Neural cell (in vitro differentiated cells): ENCODE measurements around the gene SH3RF3. TPM values are rescaled to one million over a fixed set of nuclear protein-coding genes. Genes with fewer than 3 reads are reported as not detected.

Experiments
- H2AFZ ChIP-seq: fragments of 200-600, 300-800 bp; sonication (generic), shearing (Covaris generic); 2 replicates; pipeline ENCODE4 v1.6.0; 2014; ENCODE audit warnings: low read depth, mild to moderate bottlenecking, antibody characterized with exemption, low read length, moderate library complexity
- H3F3A ChIP-seq: fragments of 200-600 bp; shearing (Covaris generic); 2 replicates; pipeline ENCODE4 v1.6.1; 2016; ENCODE audit warnings: mild to moderate bottlenecking, moderate library complexity, mixed read lengths, antibody characterized with exemption, low read length; ENCODE audit not compliant: insufficient read depth, poor library complexity, severe bottlenecking
- H3K27ac ChIP-seq: fragments of 200-600, 300-800 bp; sonication (generic), shearing (Covaris generic); 2 replicates; pipeline ENCODE4 v1.5.1; 2014; ENCODE audit warnings: mild to moderate bottlenecking, low read length, moderate library complexity
- H3K27me3 ChIP-seq: fragments of 300-800, 200-600 bp; sonication (generic), shearing (Covaris generic); 2 replicates; pipeline ENCODE4 v1.6.0; 2014; ENCODE audit warnings: mild to moderate bottlenecking, low read depth, low read length, moderate library complexity; ENCODE audit not compliant: insufficient read depth
- H3K36me3 ChIP-seq: fragments of 300-800, 200-600 bp; sonication (generic), shearing (Covaris generic); 2 replicates; pipeline ENCODE4 v1.5.1; 2014; ENCODE audit warnings: mild to moderate bottlenecking, antibody characterized with exemption, low read length, moderate library complexity; ENCODE audit not compliant: insufficient read depth
- H3K4me2 ChIP-seq: fragments of 300-800, 200-600 bp; sonication (generic), shearing (Covaris generic); 2 replicates; pipeline ENCODE4 v1.6.0; 2014; ENCODE audit warnings: mild to moderate bottlenecking, low read length
- H3K4me3 ChIP-seq: fragments of 300-800, 200-600 bp; sonication (generic), shearing (Covaris generic); 2 replicates; pipeline ENCODE4 v1.5.1; 2014; ENCODE audit warnings: mild to moderate bottlenecking, low read length, moderate library complexity
- H3K79me2 ChIP-seq: fragments of 200-600 bp; shearing (Covaris generic); replicated peaks from 2 replicates; pipeline ENCODE4 v1.6.0; 2014; ENCODE audit warnings: mild to moderate bottlenecking, low read length, moderate library complexity; ENCODE audit not compliant: insufficient read depth
- H3K9ac ChIP-seq: fragments of 300-800, 200-600 bp; sonication (generic), shearing (Covaris generic); 2 replicates; pipeline ENCODE4 v1.6.1; 2016; ENCODE audit warnings: mild to moderate bottlenecking, low read length, mixed read lengths
- H3K9me2 ChIP-seq: fragments of 200-600 bp; shearing (Covaris generic); 2 replicates; pipeline ENCODE4 v1.6.1; 2016; ENCODE audit warnings: mild to moderate bottlenecking, low read length, mixed read lengths; ENCODE audit not compliant: insufficient read depth
- H3K9me3 ChIP-seq: fragments of 200-600, 300-800 bp; sonication (generic), shearing (Covaris generic); 2 replicates; pipeline ENCODE4 v1.6.1; 2016; ENCODE audit warnings: mild to moderate bottlenecking, mixed run types, low read length, moderate library complexity, mixed read lengths
- H4K20me1 ChIP-seq: fragments of 200-600 bp; shearing (Covaris generic); 2 replicates; pipeline ENCODE4 v1.6.1; 2016; ENCODE audit warnings: mild to moderate bottlenecking, mixed run types; ENCODE audit not compliant: insufficient read depth
- EP300 ChIP-seq: fragments of 450-650 bp; conservative IDR thresholded peaks from 2 replicates; pipeline ENCODE4 v1.6.1; 2014; ENCODE audit warnings: antibody characterized with exemption, mild to moderate bottlenecking, moderate library complexity; ENCODE audit not compliant: poor library complexity, severe bottlenecking
- EZH2 ChIP-seq: fragments of 200-600, 300-800 bp; shearing (Covaris generic), sonication (generic); IDR thresholded peaks from 2 replicates; pipeline ENCODE4 v1.6.1; 2014; ENCODE audit warnings: antibody characterized with exemption, low read length, borderline replicate concordance, mild to moderate bottlenecking; ENCODE audit not compliant: insufficient read depth, poor library complexity, severe bottlenecking
- MXI1 ChIP-seq: fragments of 450-650 bp; conservative IDR thresholded peaks from 2 replicates; pipeline ENCODE4 v1.6.1; 2014; ENCODE audit warnings: antibody characterized with exemption, mild to moderate bottlenecking; ENCODE audit not compliant: poor library complexity, severe bottlenecking
- POLR2AphosphoS5 ChIP-seq: IDR thresholded peaks from 2 replicates; pipeline ENCODE4 v1.6.1; 2012
- RAD21 ChIP-seq: fragments of 450-650 bp; conservative IDR thresholded peaks from 2 replicates; pipeline ENCODE4 v1.6.1; 2014; ENCODE audit warnings: antibody characterized with exemption, mild to moderate bottlenecking, moderate library complexity
- SMC3 ChIP-seq: fragments of 450-650 bp; conservative IDR thresholded peaks from 2 replicates; pipeline ENCODE4 v1.6.1; 2014; ENCODE audit warnings: antibody characterized with exemption, mild to moderate bottlenecking, moderate library complexity; ENCODE audit not compliant: poor library complexity
- TAF1 ChIP-seq: IDR thresholded peaks from 2 replicates; pipeline ENCODE4 v1.6.1; 2012; ENCODE audit warnings: low read depth
- polyA plus RNA-seq: library from polyadenylated mRNA; depleted of rRNA; stranded (reverse); fragments of >200 nt; gene quantifications from 2 replicates; pipeline ENCODE4 v1.2.3, GENCODE V29; 2014
- TF ChIP-seq, protein P1 (sequence below): fragments of 450-650 bp; IDR thresholded peaks from 2 replicates; pipeline ENCODE4 v1.5.1; 2014; ENCODE audit warnings: antibody characterized with exemption, mild to moderate bottlenecking, moderate library complexity; ENCODE audit not compliant: poor library complexity, severe bottlenecking
- TF ChIP-seq, protein P2 (sequence below): IDR thresholded peaks from 2 replicates; pipeline ENCODE4 v1.6.1; 2012; ENCODE audit warnings: borderline replicate concordance

SH3RF3 gene
- polyA plus RNA-seq, 1 donor from 2014 or later = 0.53 TPM

GRCh38 chr2:109195193-109196045 lies 66.4 kb downstream of the SH3RF3 start:
- H3K4me3 ChIP-seq = no peak overlapping the region
- H3K9me3 ChIP-seq = no peaks in the 10 kb centered on the region
- H4K20me1 ChIP-seq = no peaks in the 10 kb centered on the region
- no peaks in the 10 kb centered on the region for H3K9me2 ChIP-seq
- no peak overlapping the region for H3K27ac ChIP-seq
- no peaks in the 10 kb centered on the region for H3K36me3 ChIP-seq
- H3K79me2 ChIP-seq = no peaks in the 10 kb centered on the region
- no peak overlapping the region for H3K9ac ChIP-seq
- H3F3A ChIP-seq = no peaks in the 10 kb centered on the region
- H3K4me2 ChIP-seq = no peak overlapping the region
- TF ChIP-seq RAD21 (no peak), POLR2AphosphoS5 (no peak), SMC3 (no peak), EZH2 (no peak), EP300 (no peak), MXI1 (no peak), TAF1 (no peak)
- TF ChIP-seq, protein P1, sequence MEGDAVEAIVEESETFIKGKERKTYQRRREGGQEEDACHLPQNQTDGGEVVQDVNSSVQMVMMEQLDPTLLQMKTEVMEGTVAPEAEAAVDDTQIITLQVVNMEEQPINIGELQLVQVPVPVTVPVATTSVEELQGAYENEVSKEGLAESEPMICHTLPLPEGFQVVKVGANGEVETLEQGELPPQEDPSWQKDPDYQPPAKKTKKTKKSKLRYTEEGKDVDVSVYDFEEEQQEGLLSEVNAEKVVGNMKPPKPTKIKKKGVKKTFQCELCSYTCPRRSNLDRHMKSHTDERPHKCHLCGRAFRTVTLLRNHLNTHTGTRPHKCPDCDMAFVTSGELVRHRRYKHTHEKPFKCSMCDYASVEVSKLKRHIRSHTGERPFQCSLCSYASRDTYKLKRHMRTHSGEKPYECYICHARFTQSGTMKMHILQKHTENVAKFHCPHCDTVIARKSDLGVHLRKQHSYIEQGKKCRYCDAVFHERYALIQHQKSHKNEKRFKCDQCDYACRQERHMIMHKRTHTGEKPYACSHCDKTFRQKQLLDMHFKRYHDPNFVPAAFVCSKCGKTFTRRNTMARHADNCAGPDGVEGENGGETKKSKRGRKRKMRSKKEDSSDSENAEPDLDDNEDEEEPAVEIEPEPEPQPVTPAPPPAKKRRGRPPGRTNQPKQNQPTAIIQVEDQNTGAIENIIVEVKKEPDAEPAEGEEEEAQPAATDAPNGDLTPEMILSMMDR = no peak
- TF ChIP-seq, protein P2, sequence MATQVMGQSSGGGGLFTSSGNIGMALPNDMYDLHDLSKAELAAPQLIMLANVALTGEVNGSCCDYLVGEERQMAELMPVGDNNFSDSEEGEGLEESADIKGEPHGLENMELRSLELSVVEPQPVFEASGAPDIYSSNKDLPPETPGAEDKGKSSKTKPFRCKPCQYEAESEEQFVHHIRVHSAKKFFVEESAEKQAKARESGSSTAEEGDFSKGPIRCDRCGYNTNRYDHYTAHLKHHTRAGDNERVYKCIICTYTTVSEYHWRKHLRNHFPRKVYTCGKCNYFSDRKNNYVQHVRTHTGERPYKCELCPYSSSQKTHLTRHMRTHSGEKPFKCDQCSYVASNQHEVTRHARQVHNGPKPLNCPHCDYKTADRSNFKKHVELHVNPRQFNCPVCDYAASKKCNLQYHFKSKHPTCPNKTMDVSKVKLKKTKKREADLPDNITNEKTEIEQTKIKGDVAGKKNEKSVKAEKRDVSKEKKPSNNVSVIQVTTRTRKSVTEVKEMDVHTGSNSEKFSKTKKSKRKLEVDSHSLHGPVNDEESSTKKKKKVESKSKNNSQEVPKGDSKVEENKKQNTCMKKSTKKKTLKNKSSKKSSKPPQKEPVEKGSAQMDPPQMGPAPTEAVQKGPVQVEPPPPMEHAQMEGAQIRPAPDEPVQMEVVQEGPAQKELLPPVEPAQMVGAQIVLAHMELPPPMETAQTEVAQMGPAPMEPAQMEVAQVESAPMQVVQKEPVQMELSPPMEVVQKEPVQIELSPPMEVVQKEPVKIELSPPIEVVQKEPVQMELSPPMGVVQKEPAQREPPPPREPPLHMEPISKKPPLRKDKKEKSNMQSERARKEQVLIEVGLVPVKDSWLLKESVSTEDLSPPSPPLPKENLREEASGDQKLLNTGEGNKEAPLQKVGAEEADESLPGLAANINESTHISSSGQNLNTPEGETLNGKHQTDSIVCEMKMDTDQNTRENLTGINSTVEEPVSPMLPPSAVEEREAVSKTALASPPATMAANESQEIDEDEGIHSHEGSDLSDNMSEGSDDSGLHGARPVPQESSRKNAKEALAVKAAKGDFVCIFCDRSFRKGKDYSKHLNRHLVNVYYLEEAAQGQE = no peak
- no peak overlapping the region for H2AFZ ChIP-seq
- H3K27me3 ChIP-seq = no peaks in the 10 kb centered on the region

DNA sequence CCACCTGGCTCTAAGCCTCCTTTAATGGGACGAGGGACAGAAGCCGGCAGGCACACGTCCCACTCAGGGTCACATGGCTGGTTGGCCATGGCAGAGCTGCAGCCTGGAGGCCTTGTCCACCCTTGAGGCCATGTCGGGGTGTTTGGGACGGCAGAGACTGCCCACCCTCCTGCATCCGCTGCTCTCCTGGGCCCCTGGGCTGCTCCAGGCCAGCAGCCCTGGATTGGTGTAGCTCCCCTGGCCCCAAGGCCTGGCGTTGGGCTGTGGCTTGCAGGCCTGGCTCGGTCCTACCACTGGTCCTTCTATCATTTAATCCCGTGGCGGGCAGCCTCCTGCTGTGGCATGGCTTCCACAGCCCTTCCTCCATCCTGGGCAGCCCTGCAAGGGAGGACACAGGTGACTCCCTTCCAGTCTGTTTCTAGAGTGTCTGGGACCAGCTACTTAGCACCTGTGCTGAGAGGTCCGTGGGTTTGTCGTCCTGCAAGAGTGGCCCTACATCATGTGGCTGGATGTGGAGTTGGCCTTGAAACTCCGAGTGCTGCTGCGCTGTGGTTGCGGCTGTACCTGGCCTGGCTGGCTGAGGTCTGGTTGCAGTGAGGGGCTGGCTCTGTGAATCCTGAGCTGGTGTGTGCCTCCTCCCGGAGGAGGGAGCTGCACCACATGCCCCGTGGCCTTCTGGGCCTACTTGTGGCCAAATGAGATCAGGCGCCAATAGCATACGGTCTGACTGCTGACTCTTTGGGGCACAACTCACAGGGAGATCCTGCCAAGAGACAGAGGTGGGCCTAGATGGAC lies 67.3 kb downstream of the SH3RF3 start:
- H3K27ac ChIP-seq = no peak overlapping the region
- no peaks in the 10 kb centered on the region for H3K9me2 ChIP-seq
- no peak overlapping the region for H3K9ac ChIP-seq
- no peak overlapping the region for H2AFZ ChIP-seq
- no peak overlapping the region for H3K4me3 ChIP-seq
- no peaks in the 10 kb centered on the region for H3K36me3 ChIP-seq
- no peaks in the 10 kb centered on the region for H4K20me1 ChIP-seq
- H3K4me2 ChIP-seq = no peak overlapping the region
- H3K79me2 ChIP-seq = no peaks in the 10 kb centered on the region
- H3K9me3 ChIP-seq = no peaks in the 10 kb centered on the region
- no peaks in the 10 kb centered on the region for H3K27me3 ChIP-seq
- TF ChIP-seq, protein P2 = no peak
- TF ChIP-seq TAF1 (no peak), MXI1 (no peak), RAD21 (no peak), SMC3 (no peak), EP300 (no peak), EZH2 (no peak), POLR2AphosphoS5 (no peak)
- TF ChIP-seq, protein P1 = no peak
- no peaks in the 10 kb centered on the region for H3F3A ChIP-seq
